Progenitor cell of endocrine pancreas (in vitro differentiated cells): Measurements from ENCODE around the gene BMP4. TPM values are rescaled to one million over a fixed set of nuclear protein-coding genes. Genes with fewer than 3 reads are reported as not detected.

ENCODE experiments used
- DNase-seq: peaks from one replicate; pipeline ENCODE4 v3.0.0; 2021; ENCODE audit warnings: low spot score; ENCODE audit not compliant: unreplicated experiment
- H3K27ac Mint-ChIP-seq: 2 replicates; pipeline ENCODE4 v1.8.0; 2021; ENCODE audit warnings: mild to moderate bottlenecking, moderate library complexity, mixed read lengths
- H3K27me3 Mint-ChIP-seq: 2 replicates; pipeline ENCODE4 v1.8.0; 2021; ENCODE audit warnings: mixed read lengths
- H3K36me3 Mint-ChIP-seq: 2 replicates; pipeline ENCODE4 v1.8.0; 2022; ENCODE audit warnings: mixed read lengths; ENCODE audit not compliant: insufficient read depth
- H3K4me1 Mint-ChIP-seq: 2 replicates; pipeline ENCODE4 v1.8.0; 2021; ENCODE audit warnings: low read depth, mixed read lengths
- H3K4me3 Mint-ChIP-seq: 2 replicates; pipeline ENCODE4 v1.8.0; 2021; ENCODE audit warnings: low read depth, mild to moderate bottlenecking, moderate library complexity, mixed read lengths
- H3K9me3 Mint-ChIP-seq: 2 replicates; pipeline ENCODE4 v1.8.0; 2021; ENCODE audit warnings: low read depth, mixed read lengths
- total RNA-seq: library from RNA; stranded (reverse); gene quantifications from 2 replicates; pipeline ENCODE4 v1.2.1, GENCODE V29; 2021
- TF ChIP-seq, protein P1 (sequence below): fragments of 200-600 bp; sonication (generic); IDR thresholded peaks from one replicate; pipeline ENCODE4 v1.5.0; 2021; ENCODE audit warnings: antibody characterized with exemption, mild to moderate bottlenecking; ENCODE audit not compliant: unreplicated experiment

Gene BMP4
- total RNA-seq, 1 donor from 2014 or later: 2.7 TPM

DNA sequence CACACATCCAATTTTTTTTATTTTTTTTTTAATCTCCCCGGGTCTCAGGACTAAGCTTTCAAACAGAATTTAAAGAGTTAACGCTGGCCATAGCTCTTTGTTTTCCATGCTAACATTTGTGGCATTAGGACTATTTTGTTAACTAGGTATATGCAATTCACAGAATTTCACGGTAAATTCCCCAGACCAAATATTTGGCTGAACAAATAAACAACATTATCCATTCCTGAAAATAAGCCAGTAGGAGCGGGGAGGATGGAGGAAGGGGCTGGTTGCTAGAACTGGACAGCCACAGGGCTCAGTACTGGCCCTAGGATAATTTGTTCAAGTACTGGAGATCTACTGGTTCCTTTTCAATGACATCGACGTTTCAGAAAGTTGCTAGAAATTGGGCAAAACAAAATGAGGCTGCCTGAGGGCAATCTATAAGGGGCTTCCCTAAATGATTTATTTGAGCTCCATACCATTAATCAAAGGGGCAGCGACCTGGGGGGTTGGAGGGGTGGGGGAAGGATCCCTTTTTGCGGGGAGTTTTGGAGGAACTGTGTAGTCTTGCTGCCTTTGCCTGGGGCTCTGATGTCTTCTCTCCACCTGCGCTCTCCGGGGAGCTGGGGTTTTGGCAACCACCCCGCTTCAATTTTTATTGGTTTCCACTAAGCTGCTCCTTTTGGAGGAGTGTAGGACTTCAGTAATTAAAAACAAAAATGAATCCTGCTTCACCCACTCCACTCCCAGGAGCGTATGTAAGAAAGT, 9.0 kb downstream of the BMP4 start:
- Mint-ChIP-seq H3K27me3 (peaks cover 48% of the 10 kb centered on the region), H3K4me1 (peaks cover 38% of the 10 kb centered on the region), H3K9me3 (no peaks in the 10 kb centered on the region), H3K27ac (no peak overlapping the region), H3K4me3 (peak overlapping the region; percentile 77), H3K36me3 (no peaks in the 10 kb centered on the region)
- TF ChIP-seq, protein P1, sequence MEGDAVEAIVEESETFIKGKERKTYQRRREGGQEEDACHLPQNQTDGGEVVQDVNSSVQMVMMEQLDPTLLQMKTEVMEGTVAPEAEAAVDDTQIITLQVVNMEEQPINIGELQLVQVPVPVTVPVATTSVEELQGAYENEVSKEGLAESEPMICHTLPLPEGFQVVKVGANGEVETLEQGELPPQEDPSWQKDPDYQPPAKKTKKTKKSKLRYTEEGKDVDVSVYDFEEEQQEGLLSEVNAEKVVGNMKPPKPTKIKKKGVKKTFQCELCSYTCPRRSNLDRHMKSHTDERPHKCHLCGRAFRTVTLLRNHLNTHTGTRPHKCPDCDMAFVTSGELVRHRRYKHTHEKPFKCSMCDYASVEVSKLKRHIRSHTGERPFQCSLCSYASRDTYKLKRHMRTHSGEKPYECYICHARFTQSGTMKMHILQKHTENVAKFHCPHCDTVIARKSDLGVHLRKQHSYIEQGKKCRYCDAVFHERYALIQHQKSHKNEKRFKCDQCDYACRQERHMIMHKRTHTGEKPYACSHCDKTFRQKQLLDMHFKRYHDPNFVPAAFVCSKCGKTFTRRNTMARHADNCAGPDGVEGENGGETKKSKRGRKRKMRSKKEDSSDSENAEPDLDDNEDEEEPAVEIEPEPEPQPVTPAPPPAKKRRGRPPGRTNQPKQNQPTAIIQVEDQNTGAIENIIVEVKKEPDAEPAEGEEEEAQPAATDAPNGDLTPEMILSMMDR: no peak
- DNase-seq: no peak

DNA sequence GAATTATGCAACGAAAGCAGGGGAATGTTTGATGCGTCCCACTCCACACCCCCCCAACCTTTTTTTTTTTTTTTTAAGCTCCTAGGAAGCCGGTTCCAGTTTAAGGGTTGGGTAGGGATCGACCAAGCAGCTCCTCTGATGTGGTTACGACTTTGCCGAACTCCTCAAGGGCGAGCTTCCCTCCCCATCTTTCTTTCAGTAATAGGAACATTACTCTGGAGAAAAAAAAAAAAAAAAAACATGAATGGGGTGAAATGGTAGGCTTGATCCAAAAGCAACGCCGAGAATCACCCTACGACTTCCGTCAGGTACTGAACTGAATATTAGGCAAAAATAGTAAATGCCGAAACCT, 9.6 kb downstream of the BMP4 start:
- Mint-ChIP-seq H3K27ac (peak overlapping the region; percentile 41), H3K9me3 (no peaks in the 10 kb centered on the region), H3K27me3 (peaks cover 43% of the 10 kb centered on the region), H3K4me1 (peaks cover 38% of the 10 kb centered on the region), H3K4me3 (peak overlapping the region; percentile 77), H3K36me3 (no peaks in the 10 kb centered on the region)
- TF ChIP-seq, protein P1: no peak
- no peak for DNase-seq

DNA sequence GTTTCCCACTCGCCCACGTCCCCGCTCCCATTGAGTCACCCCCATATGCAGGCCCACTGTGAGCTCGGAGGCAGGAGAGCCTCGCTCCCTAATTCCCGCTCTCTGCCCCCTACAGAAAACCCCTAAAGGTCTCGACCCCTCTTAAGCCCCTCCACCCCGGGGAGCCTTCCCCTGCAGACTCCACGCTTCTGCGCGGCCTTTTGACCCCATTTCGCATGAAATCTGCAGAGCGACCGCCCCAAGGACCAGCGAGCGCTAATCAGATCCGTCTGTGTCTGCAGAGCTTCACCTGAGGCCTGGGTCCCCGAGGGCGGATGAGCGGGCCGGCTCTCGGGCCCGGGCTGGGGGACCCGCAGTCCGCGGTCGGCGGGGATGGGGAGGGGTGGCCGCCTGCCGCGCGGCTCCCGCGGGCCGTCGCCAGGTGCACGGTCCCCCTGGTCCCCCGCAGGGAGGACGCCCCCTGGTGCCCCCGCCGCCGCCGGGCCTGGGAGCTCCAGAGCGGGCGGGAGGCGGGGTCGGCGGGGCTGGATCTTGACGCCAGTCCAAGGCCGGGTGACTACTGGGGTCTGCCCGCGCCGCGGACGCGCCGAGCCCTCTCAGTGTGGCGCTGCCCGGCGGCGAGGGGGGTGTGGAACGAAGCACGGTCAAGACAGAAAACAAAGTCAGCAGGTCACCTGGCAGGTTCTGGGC, 10.1 kb downstream of the BMP4 start:
- H3K4me1 Mint-ChIP-seq: peaks cover 33% of the 10 kb centered on the region
- no peaks in the 10 kb centered on the region for H3K36me3 Mint-ChIP-seq
- TF ChIP-seq, protein P1: peak; percentile 53
- peak; percentile 58 for DNase-seq
- H3K4me3 Mint-ChIP-seq: peak overlapping the region; percentile 77
- H3K9me3 Mint-ChIP-seq: no peaks in the 10 kb centered on the region
- H3K27ac Mint-ChIP-seq: peak overlapping the region; percentile 41
- H3K27me3 Mint-ChIP-seq: peaks cover 38% of the 10 kb centered on the region

DNA sequence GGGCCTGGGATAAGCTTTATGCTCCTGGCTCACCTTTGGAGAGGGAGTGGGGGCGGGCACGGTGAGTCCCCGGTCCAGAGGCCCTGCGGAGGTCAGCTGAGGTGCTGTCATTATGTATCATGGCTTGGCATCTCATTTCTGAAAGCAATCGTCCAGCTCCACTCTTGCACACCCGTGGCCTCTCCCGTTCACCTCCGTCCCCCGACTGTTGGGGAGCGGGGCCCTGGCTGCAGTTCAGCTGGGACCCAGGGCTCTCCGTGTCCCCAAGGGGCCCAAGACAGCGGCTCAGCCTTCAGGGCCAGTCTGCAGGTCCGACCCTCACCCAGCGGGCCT, 10.6 kb downstream of the BMP4 start:
- no peak for DNase-seq

DNA sequence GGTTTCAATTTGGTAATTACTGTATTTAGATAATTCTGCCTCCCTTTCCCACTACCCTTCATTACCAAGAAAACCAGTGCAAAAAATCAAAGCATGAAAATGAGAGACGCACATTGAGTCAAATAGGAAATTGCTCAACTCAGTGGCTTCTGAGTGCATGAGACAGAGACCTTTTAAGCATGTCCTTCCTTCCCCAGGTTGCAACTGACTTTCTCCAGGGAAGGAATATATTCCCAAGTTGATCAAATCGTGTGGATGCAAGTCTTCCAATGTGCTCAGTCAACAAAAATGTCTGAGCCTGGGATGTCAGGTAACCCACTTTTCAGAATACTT, 12.9 kb downstream of the BMP4 start:
- Mint-ChIP-seq H3K9me3 (no peaks in the 10 kb centered on the region), H3K27ac (peak overlapping the region; percentile 92), H3K4me3 (peak overlapping the region; percentile 13), H3K36me3 (no peaks in the 10 kb centered on the region), H3K4me1 (peaks cover 29% of the 10 kb centered on the region), H3K27me3 (peaks cover 15% of the 10 kb centered on the region)
- DNase-seq: no peak
- TF ChIP-seq, protein P1: no peak

More for the DNA sequence above, 10.6 kb downstream of the BMP4 start:
- no peaks in the 10 kb centered on the region for H3K36me3 Mint-ChIP-seq
- H3K27ac Mint-ChIP-seq: no peak overlapping the region
- H3K4me1 Mint-ChIP-seq: peaks cover 30% of the 10 kb centered on the region
- no peaks in the 10 kb centered on the region for H3K9me3 Mint-ChIP-seq
- TF ChIP-seq, protein P1: no peak
- H3K27me3 Mint-ChIP-seq: peaks cover 32% of the 10 kb centered on the region
- H3K4me3 Mint-ChIP-seq: peak overlapping the region; percentile 72
